ENCODE measurements around the gene RPTOR.

RPTOR gene

DNA sequence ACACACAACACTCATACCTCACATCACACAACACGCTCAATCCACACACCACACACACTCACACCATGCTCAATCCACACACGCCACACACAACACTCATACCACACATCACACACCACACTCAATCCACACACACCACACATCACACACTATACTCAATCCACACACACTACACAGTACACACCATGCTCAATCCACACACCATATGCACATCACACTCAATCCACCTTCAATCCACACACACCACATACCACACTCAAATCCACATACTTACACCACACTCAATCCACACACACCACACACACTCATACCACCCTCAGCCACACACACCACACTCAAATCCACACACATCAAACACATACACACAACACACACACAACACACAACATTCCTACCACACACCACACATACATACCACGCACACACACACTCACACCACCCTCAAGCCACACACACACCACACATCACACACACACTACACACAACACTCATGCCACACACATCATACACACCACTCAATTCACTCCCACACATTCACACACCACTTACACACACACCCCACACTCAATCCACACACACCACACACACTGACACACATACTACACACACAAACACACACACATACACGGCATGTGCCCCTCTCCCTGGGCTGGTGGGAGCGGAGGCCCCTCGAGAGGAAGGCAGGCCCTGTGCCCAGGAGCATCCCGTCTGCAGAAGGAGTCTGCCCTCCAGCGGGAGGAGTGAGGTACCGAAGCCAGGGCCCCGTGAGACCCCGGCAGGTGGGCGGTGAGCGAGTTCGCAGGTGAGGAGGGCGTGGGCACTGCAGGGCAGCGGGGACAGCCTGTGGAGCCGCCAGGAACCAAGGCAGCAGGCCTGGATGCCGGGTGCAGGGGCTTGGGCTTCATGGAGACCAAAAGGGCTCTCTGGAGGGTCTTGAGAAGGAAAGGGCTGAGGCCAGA is 33.1 kb upstream of the RPTOR start:
- DNase-seq = no peak
- intact Hi-C loops (cut with DNase I) = no loop called here

DNA sequence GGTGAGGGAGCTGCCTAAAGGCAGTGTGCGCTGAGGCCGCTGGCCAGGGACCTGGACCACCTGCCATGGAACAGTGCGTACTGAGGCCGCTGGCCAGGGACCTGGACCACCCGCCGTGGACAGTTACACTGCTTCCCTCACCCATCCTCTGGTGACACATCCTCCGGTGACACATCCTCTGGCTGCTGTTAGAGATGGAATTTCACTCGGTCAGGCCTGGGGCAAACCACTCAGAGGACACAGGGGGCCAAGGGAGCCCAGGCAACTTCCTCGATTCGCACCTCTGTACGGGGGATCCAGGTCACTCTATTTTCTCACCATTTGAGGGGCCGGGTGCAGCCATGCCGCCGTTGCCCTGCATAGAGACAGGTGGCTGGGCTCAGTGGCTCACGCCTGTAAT is 32.4 kb upstream of the RPTOR start:
- intact Hi-C loops (cut with DNase I) = no loop called here
- DNase-seq = no peak

DNA sequence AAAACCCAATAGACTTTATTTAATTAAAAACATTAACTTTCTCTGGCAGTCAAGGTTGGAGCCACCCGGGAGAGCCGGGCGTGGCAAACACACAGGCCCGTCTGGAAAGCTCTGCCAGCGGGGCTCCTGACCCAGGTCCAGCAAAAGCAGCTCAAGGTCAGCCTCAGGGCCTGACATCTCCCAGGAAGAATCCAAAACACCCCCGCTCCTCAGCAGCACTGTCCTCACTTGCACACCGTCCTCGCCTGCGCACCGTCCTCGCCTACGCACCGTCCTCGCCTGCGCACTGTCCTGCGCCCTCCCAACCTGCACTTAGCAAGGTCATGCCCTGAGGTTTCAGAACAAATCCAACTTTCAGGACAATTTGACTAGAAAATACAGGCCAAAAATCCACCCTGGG is 31.4 kb upstream of the RPTOR start:
- intact Hi-C loops (cut with DNase I) = no loop called here
- no peak for DNase-seq

DNA sequence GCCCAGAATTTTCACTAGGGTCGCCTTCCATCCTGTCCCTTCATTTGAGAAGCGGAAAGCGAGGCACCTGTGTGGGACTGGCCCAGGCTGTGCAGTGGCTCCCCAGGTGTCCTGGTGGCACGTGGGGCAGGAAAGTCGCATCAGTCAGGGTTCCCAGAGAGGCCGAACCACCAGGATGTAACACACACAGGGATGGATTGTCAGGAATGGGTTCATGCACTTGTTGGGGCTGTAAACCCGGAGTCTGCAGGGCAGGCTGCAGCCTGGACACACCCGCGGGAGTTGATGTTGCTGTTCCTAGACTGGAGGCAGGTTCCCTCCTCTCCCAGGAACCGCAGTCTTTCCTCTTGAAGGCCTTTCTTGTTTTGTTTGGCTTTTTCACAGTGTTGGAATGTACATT is 30.7 kb upstream of the RPTOR start:
- no peak for DNase-seq
- intact Hi-C loops (cut with DNase I) = no loop called here

DNA sequence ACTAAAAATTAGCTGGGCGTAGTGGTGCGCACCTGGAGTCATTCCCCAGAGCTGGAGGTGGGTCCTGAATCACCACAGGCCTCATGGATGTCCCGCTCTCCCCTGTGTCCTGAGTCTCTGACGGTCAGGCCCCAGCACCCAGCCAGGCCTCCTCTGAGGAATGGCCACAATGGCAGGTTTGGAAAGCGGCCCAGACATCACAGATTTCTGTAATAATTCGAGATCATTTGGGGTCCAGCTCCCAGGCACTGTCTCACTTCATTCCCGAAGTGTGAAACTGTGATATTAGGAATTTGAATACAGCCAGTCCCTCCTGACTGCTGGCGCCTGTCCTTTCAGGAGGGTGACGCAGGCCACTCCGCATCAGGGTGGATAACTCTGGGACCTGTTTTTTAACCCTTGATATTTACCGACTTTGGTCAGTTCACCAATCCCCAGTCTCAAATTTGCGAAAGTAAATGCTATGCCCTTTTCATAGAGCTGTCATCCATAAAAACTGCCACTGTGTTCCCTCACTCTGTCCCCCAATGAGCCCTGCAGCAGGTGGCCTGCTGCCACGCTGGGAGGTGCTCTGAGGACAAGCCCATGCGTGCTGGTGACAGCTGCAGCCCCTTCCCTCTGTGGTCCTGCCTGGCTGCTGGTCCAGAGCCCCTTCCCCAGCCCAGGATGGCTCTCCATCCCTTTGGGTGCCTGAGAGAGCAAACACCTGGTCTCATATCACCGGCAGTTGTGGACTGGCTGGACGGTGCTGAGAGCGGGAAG is 28.3 kb upstream of the RPTOR start:
- no peak for DNase-seq
- intact Hi-C loops (cut with DNase I) = no loop called here

DNA sequence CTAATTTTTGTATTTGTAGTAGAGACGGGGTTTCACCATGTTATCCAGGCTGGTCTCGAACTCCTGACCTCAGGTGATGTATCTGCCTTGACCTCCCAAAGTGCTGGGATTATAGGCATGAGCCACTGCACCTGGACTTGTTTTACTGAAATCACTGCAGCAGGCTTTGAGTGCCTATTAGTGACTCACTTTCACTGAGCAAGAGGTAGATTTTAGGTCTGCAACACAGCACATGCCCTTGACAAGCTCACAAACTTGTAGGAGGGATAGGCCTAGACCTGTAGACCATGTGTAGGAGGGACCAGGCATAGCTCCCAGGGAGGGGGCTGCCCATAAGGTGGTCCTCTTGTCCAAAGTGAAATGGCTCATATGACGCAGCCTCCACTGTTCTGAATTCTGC is 27.0 kb upstream of the RPTOR start:
- intact Hi-C loops (cut with DNase I) = no loop called here
- no peak for DNase-seq

DNA sequence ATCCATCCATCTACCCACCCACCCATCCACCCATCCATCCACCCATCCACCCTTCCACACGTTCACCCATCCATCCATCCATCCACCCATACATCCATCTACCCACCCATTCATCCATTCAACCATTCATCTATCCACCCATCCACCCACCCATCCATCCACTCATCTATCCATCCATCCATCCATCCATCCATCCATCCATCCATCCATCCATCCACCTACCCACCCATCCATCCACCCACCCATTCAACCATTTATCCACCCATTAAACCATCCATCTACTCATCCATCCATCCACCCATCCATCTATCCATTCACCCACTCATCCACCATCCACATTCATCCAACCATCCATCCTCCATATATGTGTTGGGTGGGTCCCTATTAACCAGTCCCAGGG is 26.2 kb upstream of the RPTOR start:
- intact Hi-C loops (cut with DNase I) = no loop called here

DNA sequence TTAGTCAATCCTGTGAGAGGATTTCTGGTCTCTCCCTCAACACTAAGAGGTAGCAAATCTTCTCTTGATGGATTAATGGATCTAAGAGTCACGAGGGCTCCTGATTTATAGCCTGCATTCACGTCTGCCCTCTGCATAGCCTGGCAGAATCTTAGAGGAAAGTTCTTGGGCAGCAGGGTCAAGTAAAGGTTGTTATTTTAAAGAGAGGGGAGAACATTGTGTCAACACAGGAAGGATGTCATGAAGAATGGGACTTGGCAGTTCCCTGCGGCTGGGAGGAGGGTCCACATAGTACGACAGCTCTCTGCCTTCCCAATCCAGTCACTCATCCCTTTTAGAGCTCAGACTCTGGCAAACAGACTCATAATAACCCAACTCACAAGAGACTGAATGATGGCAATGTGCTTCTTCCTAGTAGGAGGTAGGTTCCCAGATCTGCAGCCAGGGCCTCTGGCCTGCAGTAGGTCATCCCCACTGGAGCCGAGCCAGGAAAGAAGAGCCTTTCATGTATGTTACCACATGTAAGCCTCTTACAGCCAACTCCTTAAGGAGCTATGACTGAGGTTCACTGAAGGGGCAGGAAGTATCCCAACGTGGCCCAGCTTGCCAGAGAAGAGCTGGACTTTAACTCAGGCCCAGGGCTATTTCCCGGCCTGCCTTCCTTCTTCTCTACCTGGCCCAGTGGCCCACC is 25.4 kb upstream of the RPTOR start:
- DNase-seq = no peak
- intact Hi-C loops (cut with DNase I) = no loop called here

More for the DNA sequence above, 26.2 kb upstream of the RPTOR start:
- no peak for DNase-seq

DNA sequence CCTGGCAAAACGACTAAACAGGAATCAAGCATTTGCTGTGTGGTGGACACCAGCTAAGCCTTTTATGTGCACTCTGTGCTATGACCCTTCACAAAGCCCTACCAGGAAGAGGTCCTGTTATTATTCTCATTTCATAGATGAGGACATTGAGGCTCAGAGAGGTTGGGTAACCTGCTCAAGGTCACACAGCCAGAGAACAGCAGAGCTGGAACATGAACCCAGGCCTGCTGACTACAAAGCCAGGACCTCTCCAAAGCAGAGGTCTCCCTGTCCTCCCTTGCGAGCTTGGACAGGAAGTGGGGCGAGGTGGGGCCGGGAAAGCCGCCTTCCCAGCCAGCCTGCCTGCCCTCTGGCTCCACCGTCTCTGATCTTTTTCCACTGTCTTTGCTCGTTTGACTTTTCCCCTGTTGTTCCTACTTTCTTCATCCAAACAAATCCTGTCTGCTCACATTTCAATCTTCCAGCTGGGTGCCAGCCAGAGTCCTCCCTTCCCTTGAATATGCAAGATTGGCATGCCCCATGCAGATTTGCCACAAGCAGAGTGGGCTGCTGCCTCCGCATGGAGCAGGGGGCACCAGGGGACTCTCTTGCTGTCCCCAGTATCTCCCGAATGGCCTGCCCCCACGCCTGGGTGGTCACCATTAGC is 23.7 kb upstream of the RPTOR start:
- intact Hi-C loops (cut with DNase I) = no loop called here
- no peak for DNase-seq

DNA sequence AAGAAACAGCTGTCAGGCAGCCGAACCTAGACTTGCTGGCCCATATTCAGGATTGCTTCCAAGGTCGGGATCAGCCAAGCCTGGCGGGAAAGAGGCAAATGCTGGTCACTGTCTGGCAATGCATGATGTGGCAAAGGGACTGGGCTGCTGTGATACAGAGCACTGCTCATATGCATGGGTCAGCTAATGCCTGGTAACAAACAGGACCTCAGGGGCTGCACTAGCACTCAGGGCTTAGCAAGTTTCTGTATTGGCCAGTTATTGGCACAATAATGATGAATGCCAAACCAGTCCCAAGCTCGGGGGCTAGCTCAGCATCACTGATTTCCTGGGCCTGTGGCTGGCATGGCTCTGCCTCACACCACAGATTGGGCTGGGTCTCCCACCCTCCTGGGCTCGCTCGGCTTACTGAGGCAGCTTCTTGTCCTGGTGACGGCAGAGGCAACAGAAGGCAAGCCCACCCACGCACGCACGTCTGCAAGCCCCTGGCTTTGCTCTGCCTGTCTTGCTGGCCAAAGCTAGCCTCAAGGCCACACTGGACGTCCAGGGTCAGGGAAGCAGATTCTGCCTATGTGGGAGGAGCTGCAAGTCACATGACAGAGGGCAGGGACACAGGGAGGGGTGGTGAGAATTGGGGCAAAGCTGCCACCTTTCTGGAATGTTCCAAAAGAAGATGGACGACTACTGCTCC is 21.4 kb upstream of the RPTOR start:
- DNase-seq = no peak
- intact Hi-C loops (cut with DNase I) = no loop called here

DNA sequence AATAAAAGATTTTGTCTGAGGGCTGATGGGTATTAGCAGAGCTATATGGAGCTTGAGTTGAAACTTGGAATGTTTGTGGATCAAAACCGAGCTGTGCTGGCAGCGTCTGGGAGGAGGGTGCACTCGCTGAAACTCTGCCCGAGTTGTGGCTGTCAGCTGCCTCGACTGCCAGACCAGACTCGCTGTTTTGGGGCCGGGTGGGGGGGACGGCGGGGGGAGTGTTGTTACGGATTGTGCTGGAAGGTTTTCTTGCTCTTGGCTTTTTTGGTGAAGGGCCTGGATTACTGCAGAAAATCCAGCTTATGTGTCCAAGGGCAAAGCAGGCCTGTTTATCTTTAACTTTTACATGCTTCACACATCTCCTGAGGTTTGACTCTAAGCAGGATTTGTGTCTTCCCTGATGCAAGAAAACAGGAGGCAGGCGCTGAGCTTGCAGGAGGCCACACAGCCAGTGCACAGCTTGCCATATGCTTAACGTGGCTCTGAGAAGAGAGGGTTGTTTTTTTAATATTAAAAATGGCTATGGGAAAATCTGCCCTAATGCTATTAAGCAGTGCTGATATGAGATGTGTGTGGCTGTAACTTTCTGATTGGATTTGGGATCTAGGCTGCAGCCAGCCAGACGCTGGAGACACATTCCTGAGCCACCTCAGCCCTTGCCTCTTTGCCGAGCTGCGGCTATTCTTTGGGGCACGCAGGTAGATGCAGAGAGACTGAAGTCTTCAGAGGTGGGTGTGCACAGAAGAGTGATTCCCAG is 20.5 kb upstream of the RPTOR start:
- no peak for DNase-seq

DNA sequence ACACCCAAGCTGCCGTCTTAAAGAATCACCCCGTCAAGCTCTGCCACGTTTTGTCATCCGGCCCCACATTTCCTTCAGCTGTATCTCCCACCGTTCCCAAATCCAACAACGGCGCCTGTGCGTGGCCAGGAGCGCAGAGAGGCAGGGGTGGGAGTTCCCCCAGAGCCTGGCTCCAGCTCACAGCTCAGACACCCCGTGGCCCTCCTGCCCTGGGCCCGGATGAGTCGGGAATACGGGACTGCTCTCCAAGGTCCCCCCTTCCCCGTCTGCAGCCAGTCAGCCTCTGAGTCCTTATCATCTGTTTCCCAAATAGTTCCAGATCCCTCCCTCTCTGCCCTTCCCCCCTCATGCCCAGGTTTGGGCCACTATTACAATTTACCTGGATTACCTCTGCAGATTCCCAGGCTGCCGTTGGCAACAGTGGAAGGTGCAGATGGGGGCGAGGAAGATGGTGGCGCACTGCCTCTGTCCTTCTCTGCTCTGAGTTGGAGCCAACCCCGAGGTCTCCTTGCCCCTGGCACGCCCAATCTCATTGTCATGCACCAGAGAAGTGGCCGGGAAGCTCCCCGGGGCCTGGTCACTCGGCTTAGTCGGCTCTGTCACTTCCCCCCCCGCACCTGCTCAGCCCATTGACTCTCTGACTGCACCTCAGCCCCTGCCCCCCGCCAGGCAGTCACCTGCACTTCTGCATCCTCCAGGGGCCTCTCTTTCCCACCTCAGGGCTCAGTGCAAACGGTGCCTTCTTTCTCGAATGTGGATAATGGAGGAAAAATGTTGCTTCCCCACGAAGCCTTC is 18.3 kb upstream of the RPTOR start:
- intact Hi-C loops (cut with DNase I) = no loop called here
- DNase-seq = no peak

More for the DNA sequence above, 20.5 kb upstream of the RPTOR start:
- intact Hi-C loops (cut with DNase I) = no loop called here

DNA sequence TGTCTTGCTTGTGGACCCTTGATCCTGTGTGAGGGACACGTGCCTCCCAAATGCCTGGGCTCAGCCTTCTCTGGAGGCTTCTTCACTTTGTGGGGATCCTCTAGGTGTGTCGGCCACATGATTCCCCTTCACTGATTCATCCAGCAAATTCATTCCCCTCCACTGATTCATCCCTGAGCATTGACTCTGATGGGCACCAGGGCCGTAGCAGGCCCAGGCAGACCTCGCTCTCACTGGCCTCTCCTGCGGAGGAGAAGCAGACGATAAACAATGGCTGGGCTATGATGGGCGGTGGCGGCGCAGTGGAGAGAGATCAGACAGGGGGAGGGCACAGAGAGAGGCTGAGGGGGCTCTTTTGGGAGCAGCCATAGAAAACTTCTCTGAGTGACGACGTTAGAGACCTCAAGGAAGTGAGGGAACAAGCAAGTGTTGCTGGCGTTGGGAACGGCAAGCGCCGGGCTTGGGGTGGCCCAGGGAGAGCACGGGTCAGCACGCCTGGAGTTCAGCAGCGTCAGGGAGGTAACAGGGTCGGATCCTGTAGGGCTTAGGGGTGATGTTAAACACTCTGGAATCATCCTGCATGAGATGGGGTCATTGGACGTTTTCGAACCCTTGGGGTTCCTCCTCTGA is 17.5 kb upstream of the RPTOR start:
- intact Hi-C loops (cut with DNase I) = no loop called here
- DNase-seq = no peak

DNA sequence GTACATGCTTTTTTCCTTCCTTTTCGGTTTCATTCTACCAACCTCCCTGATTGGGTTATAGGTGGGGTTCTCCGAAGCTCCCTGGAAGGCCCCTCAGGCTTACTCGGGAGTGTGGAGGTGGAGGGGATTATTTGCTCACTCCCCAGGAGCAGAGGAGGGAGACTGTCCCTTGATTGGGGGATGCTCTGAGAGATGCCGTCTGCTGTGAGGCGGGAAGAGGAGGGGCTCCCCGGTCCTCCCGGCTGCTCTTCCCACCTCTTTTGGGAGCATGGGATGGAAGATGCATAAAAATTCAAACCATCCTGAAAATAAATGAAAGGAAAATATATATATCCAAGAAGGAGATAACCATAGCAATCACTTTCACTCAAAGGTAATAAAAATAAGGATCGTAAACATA is 16.1 kb upstream of the RPTOR start:
- intact Hi-C loops (cut with DNase I) = no loop called here
- DNase-seq = no peak

DNA sequence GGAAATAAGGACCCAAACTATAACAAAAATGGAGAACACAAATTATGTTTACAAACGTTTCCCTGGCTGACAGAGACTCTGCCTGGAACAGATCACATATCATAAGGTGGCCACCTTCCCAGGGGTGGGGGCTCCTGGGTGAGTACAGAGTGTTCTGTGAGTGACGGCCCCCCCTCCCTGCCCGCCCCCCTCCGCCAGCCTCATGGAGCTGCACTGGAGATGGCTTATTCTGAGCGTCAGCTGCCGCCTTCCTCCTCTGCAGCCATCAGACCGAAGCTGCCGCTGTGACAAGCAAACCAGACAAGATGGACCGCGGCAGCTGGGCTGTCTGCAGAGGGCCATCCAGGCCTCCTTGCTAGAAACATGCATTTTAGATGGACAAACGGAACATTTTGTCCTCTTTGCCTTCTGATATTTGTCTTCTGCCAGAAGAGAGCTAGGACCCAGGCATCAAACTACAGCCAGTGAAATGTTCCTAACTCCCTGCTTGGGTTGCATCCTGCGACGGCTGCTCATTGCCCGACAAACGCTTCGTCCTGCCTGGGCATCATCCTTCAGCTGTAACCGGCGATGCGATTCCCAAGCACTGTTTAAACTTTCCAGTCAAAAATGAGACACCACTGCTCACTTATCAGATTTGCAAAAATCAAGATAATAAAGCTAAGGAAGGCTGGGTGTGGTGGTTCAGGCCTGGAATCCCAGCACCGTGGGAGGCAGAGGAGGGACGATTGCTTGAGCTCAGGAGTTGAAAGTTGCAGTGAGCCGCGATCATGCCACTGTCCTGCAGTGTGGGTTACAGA is 15.3 kb upstream of the RPTOR start:
- peak in 4 of 42 donors; percentile 4 to 16 (median 7) for DNase-seq
- intact Hi-C loops (cut with DNase I) = no loop called here

DNA sequence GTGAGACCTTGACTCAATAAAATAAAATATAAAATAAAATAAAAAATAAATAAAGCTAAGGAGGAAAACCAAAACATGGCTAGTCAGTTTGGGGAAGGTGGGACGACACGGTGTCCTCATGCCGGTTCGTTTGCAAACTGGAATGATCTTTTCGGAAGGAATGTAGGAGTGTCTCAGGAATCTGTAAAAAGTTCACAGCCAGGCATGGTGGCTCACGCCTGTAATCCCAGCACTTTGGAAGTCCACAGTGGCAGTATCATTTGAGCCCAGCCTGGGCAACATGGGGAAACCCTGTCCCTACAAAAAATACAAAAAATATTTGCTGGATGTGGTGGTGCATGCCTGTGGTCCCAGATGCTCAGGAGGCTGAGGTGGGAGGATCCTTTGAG is 14.7 kb upstream of the RPTOR start:
- DNase-seq = no peak
- intact Hi-C loops (cut with DNase I) = no loop called here

Data from head of caudate nucleus (tissue), 42 donors.